Endothelial cell (in vitro differentiated cells): Measurements from ENCODE around the gene KCNQ1. TPM values are rescaled to one million over a fixed set of nuclear protein-coding genes. Genes with fewer than 3 reads are reported as not detected.
A peak's percentile ranks its signal among the peaks of the same experiment; 100 is the strongest.

ENCODE experiments used
- DNase-seq: peaks from one replicate; pipeline ENCODE4 v3.0.0; 2021; ENCODE audit warnings: low spot score
- H3K27ac Mint-ChIP-seq: one replicate; pipeline ENCODE4 v1.8.0; 2021; ENCODE audit warnings: mixed read lengths, inconsistent platforms; ENCODE audit not compliant: unreplicated experiment
- H3K27me3 Mint-ChIP-seq: one replicate; pipeline ENCODE4 v1.8.0; 2021; ENCODE audit warnings: mild to moderate bottlenecking, moderate library complexity, mixed read lengths, inconsistent platforms; ENCODE audit not compliant: unreplicated experiment
- H3K36me3 Mint-ChIP-seq: one replicate; pipeline ENCODE4 v1.8.0; 2021; ENCODE audit warnings: mild to moderate bottlenecking, low read depth, mixed read lengths, inconsistent platforms; ENCODE audit not compliant: unreplicated experiment
- H3K4me1 Mint-ChIP-seq: one replicate; pipeline ENCODE4 v1.8.0; 2021; ENCODE audit warnings: mild to moderate bottlenecking, mixed read lengths, inconsistent platforms; ENCODE audit not compliant: unreplicated experiment
- H3K4me3 Mint-ChIP-seq: one replicate; pipeline ENCODE4 v1.8.0; 2021; ENCODE audit warnings: mild to moderate bottlenecking, mixed read lengths, inconsistent platforms; ENCODE audit not compliant: unreplicated experiment
- H3K9me3 Mint-ChIP-seq: one replicate; pipeline ENCODE4 v1.8.0; 2021; ENCODE audit warnings: mixed read lengths, inconsistent platforms; ENCODE audit not compliant: unreplicated experiment
- CTCF ChIP-seq: fragments of 200-600 bp; sonication (generic); IDR thresholded peaks from one replicate; pipeline ENCODE4 v1.5.0; 2021; ENCODE audit warnings: antibody characterized with exemption; ENCODE audit not compliant: unreplicated experiment
- total RNA-seq: library from RNA; stranded (reverse); fragmentation: NEBNext Ultra II Directional; extraction: Animal tissue kit (Norgen Biotek cat#: 25700); gene quantifications from one replicate; pipeline ENCODE4 v1.2.1, GENCODE V29; 2021; ENCODE audit not compliant: unreplicated experiment

KCNQ1 gene
- total RNA-seq, 1 donor from 2014 or later, result 35.3 TPM

- peaks cover 11% of the 10 kb centered on the region for H3K27me3 Mint-ChIP-seq
- no peak for DNase-seq
- no peak for TF ChIP-seq CTCF
- peaks cover 8% of the 10 kb centered on the region for H3K36me3 Mint-ChIP-seq
- H3K4me3 Mint-ChIP-seq, result no peak overlapping the region
- peaks cover 9% of the 10 kb centered on the region for H3K4me1 Mint-ChIP-seq
- no peaks in the 10 kb centered on the region for H3K9me3 Mint-ChIP-seq
- no peak overlapping the region for H3K27ac Mint-ChIP-seq
Observed at GRCh38 chr11:2527621-2528291, 82.9 kb downstream of the KCNQ1 start.

- peaks cover 10% of the 10 kb centered on the region for H3K27me3 Mint-ChIP-seq
- H3K4me1 Mint-ChIP-seq, result peaks cover 16% of the 10 kb centered on the region
- DNase-seq, result no peak
- H3K27ac Mint-ChIP-seq, result no peak overlapping the region
- no peak for TF ChIP-seq CTCF
- H3K4me3 Mint-ChIP-seq, result no peak overlapping the region
- no peaks in the 10 kb centered on the region for H3K9me3 Mint-ChIP-seq
- H3K36me3 Mint-ChIP-seq, result peaks cover 8% of the 10 kb centered on the region
Observed at GRCh38 chr11:2528301-2529050, 83.7 kb downstream of the KCNQ1 start.

GRCh38 chr11:2529173-2529572, 84.4 kb downstream of the KCNQ1 start:
- DNase-seq, result no peak
- peaks cover 8% of the 10 kb centered on the region for H3K36me3 Mint-ChIP-seq
- no peaks in the 10 kb centered on the region for H3K9me3 Mint-ChIP-seq
- H3K27ac Mint-ChIP-seq, result no peak overlapping the region
- peaks cover 10% of the 10 kb centered on the region for H3K27me3 Mint-ChIP-seq
- no peak for TF ChIP-seq CTCF
- peaks cover 18% of the 10 kb centered on the region for H3K4me1 Mint-ChIP-seq
- H3K4me3 Mint-ChIP-seq, result peak overlapping the region; percentile 25

- H3K27me3 Mint-ChIP-seq, result peaks cover 9% of the 10 kb centered on the region
- H3K9me3 Mint-ChIP-seq, result no peaks in the 10 kb centered on the region
- H3K4me1 Mint-ChIP-seq, result peaks cover 18% of the 10 kb centered on the region
- H3K4me3 Mint-ChIP-seq, result no peak overlapping the region
- DNase-seq, result no peak
- no peak overlapping the region for H3K27ac Mint-ChIP-seq
- H3K36me3 Mint-ChIP-seq, result peaks cover 8% of the 10 kb centered on the region
- TF ChIP-seq CTCF, result no peak
Observed at GRCh38 chr11:2529636-2530035, 84.8 kb downstream of the KCNQ1 start.

- peaks cover 8% of the 10 kb centered on the region for H3K36me3 Mint-ChIP-seq
- no peak overlapping the region for H3K4me3 Mint-ChIP-seq
- peaks cover 7% of the 10 kb centered on the region for H3K27me3 Mint-ChIP-seq
- no peaks in the 10 kb centered on the region for H3K9me3 Mint-ChIP-seq
- no peak for TF ChIP-seq CTCF
- H3K27ac Mint-ChIP-seq, result no peak overlapping the region
- DNase-seq, result no peak
- peaks cover 18% of the 10 kb centered on the region for H3K4me1 Mint-ChIP-seq
Observed at GRCh38 chr11:2530131-2530854, 85.5 kb downstream of the KCNQ1 start.
